Activated T-cell treated with anti-CD3 and anti-CD28 coated beads, Interleukin-2, amount 50 U/mL, for 72 hours (primary cell): Measurements from ENCODE around the gene CLEC4F. TPM values are rescaled to one million over a fixed set of nuclear protein-coding genes. Genes with fewer than 3 reads are reported as not detected.
A peak's percentile ranks its signal among the peaks of the same experiment; 100 is the strongest.

ENCODE experiments used
- ATAC-seq, 2 donors: fragments of 150-1000 bp; cut with Tn5 transposase; replicated peaks in 1 of 2; 2 replicates each; pipeline ENCODE4 v1.10.0; 2021; ENCODE audit warnings: moderate library complexity in 2 of 2, mild to moderate bottlenecking in 1 of 2
- DNase-seq, 2 donors: peaks; one replicate each; pipeline ENCODE4 v3.0.0; 2021 to 2022; ENCODE audit warnings: mixed read lengths in 1 of 2
- H3K27ac Mint-ChIP-seq: one replicate; pipeline ENCODE4 v1.8.0; 2022; ENCODE audit warnings: mild to moderate bottlenecking, moderate library complexity, mixed read lengths
- H3K27me3 Mint-ChIP-seq: one replicate; pipeline ENCODE4 v1.8.0; 2022; ENCODE audit warnings: low read depth, mixed read lengths
- H3K36me3 Mint-ChIP-seq, 2 donors: one replicate each; pipeline ENCODE4 v1.8.0; 2022; ENCODE audit warnings: mixed read lengths in 2 of 2, mild to moderate bottlenecking in 1 of 2; ENCODE audit not compliant: insufficient read depth in 2 of 2
- H3K4me1 Mint-ChIP-seq: one replicate; pipeline ENCODE4 v1.8.0; 2022; ENCODE audit warnings: low read depth, mixed read lengths
- H3K4me3 Mint-ChIP-seq, 2 donors: one replicate each; pipeline ENCODE4 v1.8.0; 2022; ENCODE audit warnings: mild to moderate bottlenecking in 2 of 2, mixed read lengths in 2 of 2, moderate library complexity in 2 of 2
- H3K9me3 Mint-ChIP-seq, 2 donors: one replicate each; pipeline ENCODE4 v1.8.0; 2022; ENCODE audit warnings: mixed read lengths in 2 of 2
- total RNA-seq, 2 donors: library from RNA; stranded (reverse); gene quantifications; one replicate each; pipeline ENCODE4 v1.2.3, GENCODE V29; 2022

The CLEC4F gene
- total RNA-seq, 2 donors from 2014 or later = not detected

DNA sequence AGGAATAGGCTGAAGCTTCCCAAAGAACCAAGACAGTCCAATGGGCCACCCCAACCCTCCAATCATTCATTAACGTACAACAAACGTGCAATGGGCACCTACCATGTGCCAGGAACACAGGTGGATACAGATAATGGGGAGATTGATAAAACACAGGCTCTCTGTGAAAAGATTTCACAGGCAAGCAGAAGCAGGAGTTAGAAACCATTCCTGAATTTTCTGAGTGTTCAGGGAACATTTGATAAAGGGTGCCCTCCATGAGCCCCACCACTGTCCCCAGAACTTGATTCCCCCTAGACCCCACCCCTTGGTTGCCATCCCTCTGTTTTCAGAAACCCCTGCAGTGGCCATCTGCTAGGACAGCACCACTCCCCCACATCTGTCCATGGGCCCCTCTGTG lies 13.7 kb upstream of the CLEC4F start:
- Mint-ChIP-seq H3K27ac (no peak overlapping the region), H3K4me3 (no peak overlapping the region), H3K9me3 (no peaks in the 10 kb centered on the region), H3K36me3 (no peaks in the 10 kb centered on the region), H3K4me1 (peaks cover 2% of the 10 kb centered on the region), H3K27me3 (peaks cover 19% of the 10 kb centered on the region)
- no peak for ATAC-seq
- no peak for DNase-seq

DNA sequence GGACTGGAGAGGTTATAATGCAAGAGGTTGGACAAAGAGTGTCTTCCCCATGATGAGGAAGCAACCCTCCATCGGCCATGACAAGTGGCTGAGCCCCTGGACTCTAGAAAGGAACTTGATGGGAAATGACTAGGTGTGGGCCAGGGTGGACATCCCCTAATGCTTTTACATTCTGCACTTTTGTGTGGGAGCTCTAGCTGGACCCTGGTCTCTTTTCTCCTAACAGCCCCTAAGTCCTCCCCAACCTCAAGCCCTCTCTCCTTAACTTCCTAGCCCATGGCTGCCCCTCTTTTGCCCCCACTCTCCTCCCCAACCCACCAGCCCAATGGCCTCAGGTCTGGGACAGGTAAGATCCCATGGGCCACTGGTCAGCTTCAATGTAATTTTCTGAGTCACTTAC lies 12.8 kb upstream of the CLEC4F start:
- Mint-ChIP-seq H3K36me3 (no peaks in the 10 kb centered on the region), H3K4me3 (no peak overlapping the region)
- no peak for DNase-seq

DNA sequence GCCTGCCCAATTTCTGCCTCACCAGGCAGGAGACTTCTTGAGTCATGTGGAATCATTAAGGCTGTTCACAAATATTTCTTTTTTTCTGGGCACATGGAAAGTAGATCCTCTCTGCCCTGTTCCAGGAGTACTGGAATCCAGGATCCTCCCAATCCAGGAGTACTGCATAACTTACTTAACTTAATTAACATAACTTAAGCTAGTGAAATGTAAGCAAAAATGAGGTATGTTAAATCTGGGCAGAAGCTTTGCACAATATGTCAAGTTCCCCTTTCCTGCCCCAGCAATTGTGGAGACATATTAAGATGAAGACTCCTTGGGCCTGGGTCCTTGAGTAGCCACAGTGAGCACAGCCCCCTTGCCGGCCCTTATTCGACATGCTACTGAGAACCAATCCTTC lies 12.0 kb upstream of the CLEC4F start:
- Mint-ChIP-seq H3K27ac (no peak overlapping the region), H3K4me1 (peaks cover 14% of the 10 kb centered on the region), H3K36me3 (no peaks in the 10 kb centered on the region), H3K4me3 (no peak overlapping the region), H3K9me3 (no peaks in the 10 kb centered on the region), H3K27me3 (peaks cover 19% of the 10 kb centered on the region)
- ATAC-seq = no peak
- no peak for DNase-seq

More for the DNA sequence above, 12.8 kb upstream of the CLEC4F start:
- H3K27me3 Mint-ChIP-seq = peaks cover 19% of the 10 kb centered on the region
- no peak overlapping the region for H3K27ac Mint-ChIP-seq
- H3K9me3 Mint-ChIP-seq = no peaks in the 10 kb centered on the region
- peaks cover 6% of the 10 kb centered on the region for H3K4me1 Mint-ChIP-seq
- no peak for ATAC-seq

DNA sequence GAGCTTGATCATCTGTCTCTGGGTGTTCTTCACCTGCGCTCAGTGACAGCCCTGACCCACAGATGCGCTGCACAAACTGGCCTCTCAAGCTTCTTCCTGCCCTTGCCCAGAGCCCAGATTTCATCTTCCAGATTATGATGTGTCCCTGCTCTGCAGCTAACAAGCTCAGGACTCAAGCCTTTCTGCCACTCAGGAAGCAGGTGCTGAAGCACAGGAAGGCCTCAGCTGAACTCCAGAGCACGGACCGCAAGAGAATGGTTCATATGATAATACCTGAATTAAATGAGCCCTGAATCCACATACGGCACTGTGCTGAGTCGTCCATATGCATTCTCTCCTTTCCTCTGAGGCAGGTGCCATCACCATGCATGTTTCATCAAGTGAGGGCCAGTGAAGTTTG lies 11.5 kb upstream of the CLEC4F start:
- peaks cover 19% of the 10 kb centered on the region for H3K27me3 Mint-ChIP-seq
- no peak overlapping the region for H3K4me3 Mint-ChIP-seq
- no peaks in the 10 kb centered on the region for H3K9me3 Mint-ChIP-seq
- peaks cover 19% of the 10 kb centered on the region for H3K4me1 Mint-ChIP-seq
- H3K36me3 Mint-ChIP-seq = no peaks in the 10 kb centered on the region
- ATAC-seq (no peak), DNase-seq (no peak)
- H3K27ac Mint-ChIP-seq = no peak overlapping the region

DNA sequence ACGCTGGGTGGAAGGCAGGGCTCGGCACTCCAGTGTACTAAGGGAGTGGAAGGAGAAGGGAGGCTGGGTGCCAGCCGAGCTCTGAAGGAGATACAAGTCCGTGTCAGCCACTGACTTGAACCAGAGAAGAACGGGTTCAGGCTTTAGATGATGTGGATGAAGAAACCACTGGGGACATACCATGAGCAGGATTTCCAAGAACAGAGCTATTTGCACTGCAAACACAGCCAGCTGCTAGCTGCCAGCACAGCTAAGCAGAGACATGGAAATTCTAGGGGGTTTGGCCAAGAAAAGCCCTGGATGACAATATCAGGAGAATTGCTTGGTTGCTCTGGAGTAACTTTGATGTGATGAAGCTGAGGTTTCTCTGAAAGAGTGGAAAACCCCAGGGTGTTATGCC lies 10.0 kb upstream of the CLEC4F start:
- H3K27me3 Mint-ChIP-seq = peaks cover 18% of the 10 kb centered on the region
- no peak for ATAC-seq
- no peak for DNase-seq
- no peaks in the 10 kb centered on the region for H3K9me3 Mint-ChIP-seq
- H3K36me3 Mint-ChIP-seq = no peaks in the 10 kb centered on the region
- H3K27ac Mint-ChIP-seq = no peak overlapping the region
- H3K4me1 Mint-ChIP-seq = peaks cover 26% of the 10 kb centered on the region
- H3K4me3 Mint-ChIP-seq = no peak overlapping the region

DNA sequence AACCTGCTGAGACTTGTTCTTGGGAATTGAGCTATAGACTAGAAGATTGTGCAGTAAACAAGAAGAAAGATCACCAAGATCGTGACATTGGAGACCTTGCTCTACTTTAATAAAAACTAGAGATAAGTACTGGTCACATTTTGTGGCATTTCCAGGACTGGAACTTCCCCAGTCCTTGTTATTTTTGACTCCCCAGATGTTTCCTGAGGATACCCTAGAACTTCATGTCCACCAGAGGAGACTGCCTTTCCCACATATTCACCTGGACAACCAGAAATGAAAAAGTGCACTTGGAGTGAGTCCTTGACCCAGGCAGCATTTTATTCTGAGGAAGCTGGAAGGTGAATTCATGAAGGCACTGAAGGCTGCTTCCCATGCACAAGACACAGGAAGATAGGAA lies 9.5 kb upstream of the CLEC4F start:
- ATAC-seq (no peak), DNase-seq (no peak)
- Mint-ChIP-seq H3K27me3 (peaks cover 13% of the 10 kb centered on the region), H3K4me1 (peaks cover 26% of the 10 kb centered on the region), H3K9me3 (no peaks in the 10 kb centered on the region), H3K36me3 (no peaks in the 10 kb centered on the region), H3K4me3 (no peak overlapping the region), H3K27ac (no peak overlapping the region)

DNA sequence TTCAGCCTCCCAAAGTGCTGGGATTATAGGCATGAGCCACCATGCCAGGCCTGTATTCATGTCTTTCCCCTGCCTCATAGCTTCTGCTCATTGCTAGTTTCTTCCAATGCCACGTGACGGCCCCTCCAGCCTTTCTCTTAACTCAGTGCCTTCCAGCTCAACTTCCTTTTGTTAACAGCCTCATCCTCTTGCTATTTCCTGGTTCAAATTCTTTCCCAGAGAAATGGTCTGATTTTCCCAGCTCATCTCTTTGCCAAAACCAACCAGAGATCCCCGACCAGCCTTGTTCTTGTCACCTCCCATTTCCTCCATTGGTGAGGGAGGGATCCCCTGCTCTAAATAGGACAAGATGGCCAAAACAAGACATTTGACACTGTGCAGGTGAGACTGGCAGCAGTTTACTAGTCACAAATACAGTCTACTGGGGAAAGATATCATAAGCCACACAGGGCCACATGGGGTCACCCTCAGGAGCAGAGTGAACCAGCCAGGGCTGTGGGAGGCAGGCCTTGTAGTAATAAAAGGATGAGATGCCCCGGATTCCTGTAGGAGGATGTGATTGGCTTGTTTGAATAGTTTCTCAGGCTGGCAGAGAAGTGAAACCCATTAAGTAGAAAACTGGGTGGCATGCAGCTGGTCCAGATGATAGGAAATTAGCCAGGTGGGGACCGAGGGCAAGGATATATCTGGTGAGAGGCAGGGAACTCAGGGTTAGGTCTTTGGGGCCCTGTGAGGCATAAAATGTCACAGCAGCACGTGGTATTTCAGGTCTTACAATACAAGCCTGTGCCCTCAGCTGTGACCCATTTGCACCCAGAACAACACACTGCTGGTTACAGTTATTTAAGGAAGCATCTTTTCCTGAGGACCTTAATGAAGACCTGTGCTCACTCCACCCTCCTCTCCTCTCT lies 8.8 kb upstream of the CLEC4F start:
- Mint-ChIP-seq H3K4me1 (peaks cover 26% of the 10 kb centered on the region), H3K27ac (no peak overlapping the region), H3K27me3 (peaks cover 12% of the 10 kb centered on the region), H3K9me3 (no peaks in the 10 kb centered on the region), H3K36me3 (no peaks in the 10 kb centered on the region), H3K4me3 (no peak overlapping the region)
- no peak for DNase-seq
- no peak for ATAC-seq

DNA sequence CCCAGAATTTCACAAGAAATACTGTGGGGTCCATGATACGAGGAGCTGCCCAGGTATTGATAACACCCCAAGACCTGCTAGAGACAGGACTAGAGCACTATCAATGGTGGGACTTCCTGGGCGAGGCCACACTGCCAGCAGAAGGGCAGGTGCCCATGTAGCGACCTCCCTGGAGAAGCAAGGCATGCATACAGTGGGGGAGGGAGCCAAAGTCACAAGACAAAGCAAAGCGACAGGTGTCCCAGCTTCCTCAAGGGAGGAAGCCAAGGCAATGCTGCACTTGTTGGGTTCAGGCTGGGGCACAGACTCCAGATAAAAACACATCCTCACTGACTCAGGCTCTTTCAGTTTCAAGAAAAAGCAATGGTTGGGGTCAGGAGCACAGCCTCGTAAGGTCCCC lies 7.7 kb upstream of the CLEC4F start:
- Mint-ChIP-seq H3K27ac (no peak overlapping the region), H3K9me3 (no peaks in the 10 kb centered on the region), H3K27me3 (peaks cover 6% of the 10 kb centered on the region), H3K4me1 (peaks cover 26% of the 10 kb centered on the region), H3K36me3 (no peaks in the 10 kb centered on the region), H3K4me3 (no peak overlapping the region)
- DNase-seq = no peak
- no peak for ATAC-seq

DNA sequence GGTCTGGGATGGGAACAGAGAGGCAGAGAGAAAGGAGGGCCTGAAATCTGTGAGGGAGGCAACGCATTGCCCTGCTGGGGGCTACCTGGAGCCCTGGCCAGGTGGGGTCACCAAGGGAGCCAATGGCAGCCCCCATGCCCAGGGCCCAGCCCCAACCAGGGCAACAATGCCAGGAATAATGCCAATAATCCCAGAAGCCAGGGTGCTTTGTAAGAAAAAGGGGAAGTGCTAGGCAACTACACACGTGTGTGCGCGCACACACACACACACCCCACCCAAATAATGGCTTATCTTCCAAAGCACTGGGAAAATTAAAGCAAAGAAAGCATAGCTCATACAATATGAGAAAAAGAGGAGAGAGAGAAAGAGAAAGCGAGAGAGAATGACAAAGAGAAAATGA lies 7.0 kb upstream of the CLEC4F start:
- ATAC-seq (no peak), DNase-seq (no peak)
- H3K27me3 Mint-ChIP-seq = peaks cover 6% of the 10 kb centered on the region
- H3K36me3 Mint-ChIP-seq = no peaks in the 10 kb centered on the region
- no peaks in the 10 kb centered on the region for H3K9me3 Mint-ChIP-seq
- H3K4me3 Mint-ChIP-seq = peak overlapping the region; percentile 10 to 44
- peaks cover 26% of the 10 kb centered on the region for H3K4me1 Mint-ChIP-seq
- peak overlapping the region; percentile 55 for H3K27ac Mint-ChIP-seq

DNA sequence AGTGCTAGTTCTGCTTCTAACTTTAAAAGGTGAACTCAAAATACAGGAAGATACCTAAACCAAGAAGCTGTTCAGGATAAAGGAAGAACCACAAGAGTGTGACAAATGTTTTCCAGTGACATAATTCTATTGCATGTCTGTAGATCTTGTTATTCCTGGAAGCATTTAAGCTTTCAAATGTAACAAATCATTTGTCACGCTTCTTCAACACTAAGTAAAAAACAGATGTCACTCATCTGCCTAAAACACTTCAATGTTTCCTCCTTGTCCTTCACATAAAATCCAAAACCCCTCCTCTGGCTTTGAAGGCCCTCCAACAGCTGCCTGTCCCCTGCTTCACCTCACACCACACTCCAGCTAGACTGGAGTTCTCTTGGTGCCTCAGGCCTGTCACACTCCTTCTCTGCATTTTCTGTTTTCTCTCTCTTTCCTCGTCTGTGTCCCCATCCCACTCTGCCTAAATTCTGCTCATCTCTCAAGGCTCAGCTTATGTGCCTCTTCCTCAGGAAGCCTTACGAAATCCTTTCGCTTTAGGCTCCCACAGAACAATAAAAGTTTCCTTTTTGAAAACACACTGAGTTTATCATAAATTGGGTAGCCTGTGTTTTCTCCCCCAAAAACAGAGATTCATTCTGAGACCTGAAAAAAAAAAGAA lies 6.4 kb upstream of the CLEC4F start:
- H3K4me3 Mint-ChIP-seq = peak overlapping the region; percentile 10 to 44
- peaks cover 6% of the 10 kb centered on the region for H3K27me3 Mint-ChIP-seq

DNA sequence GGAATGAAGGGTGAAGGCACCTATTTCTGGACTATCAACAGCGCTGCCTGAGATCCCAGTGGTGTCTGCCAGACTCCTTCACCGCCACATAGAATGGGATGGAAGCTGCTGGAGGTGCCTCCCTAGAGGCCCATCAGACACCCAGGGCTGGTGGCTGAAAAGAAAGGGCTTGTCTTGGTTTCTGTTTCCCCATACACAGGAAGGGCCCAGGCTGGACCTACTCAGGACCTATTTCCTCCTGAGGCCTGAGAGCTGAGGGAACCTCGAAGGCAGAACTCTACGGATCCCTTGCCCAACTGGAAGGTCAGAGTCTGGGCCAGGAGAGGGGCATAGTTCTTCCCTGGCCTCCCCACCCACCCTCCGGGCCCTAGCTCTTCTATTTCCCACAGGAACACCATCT lies 2.9 kb upstream of the CLEC4F start:
- Mint-ChIP-seq H3K4me1 (peaks cover 28% of the 10 kb centered on the region), H3K27ac (no peak overlapping the region), H3K27me3 (no peaks in the 10 kb centered on the region), H3K9me3 (no peaks in the 10 kb centered on the region), H3K36me3 (no peaks in the 10 kb centered on the region), H3K4me3 (no peak overlapping the region)
- ATAC-seq (no peak), DNase-seq (no peak)

More for the DNA sequence above, 6.4 kb upstream of the CLEC4F start:
- Mint-ChIP-seq H3K36me3 (no peaks in the 10 kb centered on the region), H3K27ac (peak overlapping the region; percentile 55), H3K9me3 (no peaks in the 10 kb centered on the region), H3K4me1 (peaks cover 26% of the 10 kb centered on the region)
- ATAC-seq = peak; percentile 56 to 59
- DNase-seq = no peak

DNA sequence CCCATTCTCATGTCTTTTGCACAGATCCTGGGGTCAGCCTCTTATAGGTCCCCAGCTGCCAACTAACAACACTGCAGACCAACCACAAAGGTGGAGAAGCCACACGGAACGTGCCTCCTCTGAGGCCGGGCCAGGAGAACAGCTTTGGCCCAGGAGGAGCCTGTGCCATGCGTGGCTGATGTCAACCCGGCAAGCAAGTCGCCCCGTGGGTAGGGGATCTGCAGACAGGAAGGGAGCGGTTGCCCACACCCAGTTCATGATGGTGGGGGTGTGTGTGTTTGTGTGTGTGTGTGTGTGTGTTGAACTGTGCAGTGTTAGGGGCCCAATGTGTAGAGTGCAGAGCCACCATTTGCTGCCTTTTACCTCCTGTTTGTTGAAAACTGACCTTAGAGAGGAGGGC lies 2.4 kb upstream of the CLEC4F start:
- no peaks in the 10 kb centered on the region for H3K36me3 Mint-ChIP-seq
- no peak for DNase-seq
- H3K27ac Mint-ChIP-seq = no peak overlapping the region
- H3K9me3 Mint-ChIP-seq = no peaks in the 10 kb centered on the region
- peak in 1 of 2 donors; percentile 25 for ATAC-seq
- no peaks in the 10 kb centered on the region for H3K27me3 Mint-ChIP-seq
- peaks cover 29% of the 10 kb centered on the region for H3K4me1 Mint-ChIP-seq
- no peak overlapping the region for H3K4me3 Mint-ChIP-seq

DNA sequence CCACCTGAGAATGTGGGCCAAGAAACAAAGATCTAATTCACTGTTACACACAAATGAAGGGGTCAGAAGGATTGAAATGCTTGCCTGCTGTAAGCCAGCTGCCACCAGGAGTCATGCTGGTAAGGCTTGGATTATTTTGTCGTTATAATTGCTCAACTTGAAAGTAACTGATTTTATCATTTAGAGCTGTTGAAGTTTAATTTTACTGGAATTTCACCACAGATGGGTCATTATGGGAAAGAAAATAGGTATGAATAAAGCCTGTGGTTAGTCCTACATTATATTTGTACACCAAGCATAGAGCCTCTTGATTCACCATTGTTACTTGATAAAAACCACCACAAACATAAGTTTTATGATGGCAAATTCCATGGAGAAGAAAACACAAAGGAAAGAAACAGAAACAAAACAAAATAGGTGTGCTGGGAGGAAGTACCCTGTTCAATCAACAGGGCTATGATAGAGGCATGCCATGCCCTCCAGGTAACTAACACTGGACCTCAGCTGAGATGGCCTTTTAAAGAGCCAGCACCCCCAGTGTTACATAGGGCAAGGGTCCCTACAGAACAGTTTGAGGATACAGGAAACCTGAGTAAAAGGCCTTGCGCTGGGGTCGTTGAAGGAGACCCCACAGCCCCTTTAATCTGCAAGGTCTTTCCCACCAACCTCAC lies 3.0 kb downstream of the CLEC4F start:
- Mint-ChIP-seq H3K27me3 (peaks cover 5% of the 10 kb centered on the region), H3K27ac (peak overlapping the region; percentile 21), H3K36me3 (no peaks in the 10 kb centered on the region), H3K9me3 (no peaks in the 10 kb centered on the region), H3K4me3 (peak overlapping the region; percentile 1 to 55), H3K4me1 (peaks cover 22% of the 10 kb centered on the region)
- ATAC-seq = peak; percentile 56 to 80
- no peak for DNase-seq
